ENCODE results near the gene TREML2.

DNA sequence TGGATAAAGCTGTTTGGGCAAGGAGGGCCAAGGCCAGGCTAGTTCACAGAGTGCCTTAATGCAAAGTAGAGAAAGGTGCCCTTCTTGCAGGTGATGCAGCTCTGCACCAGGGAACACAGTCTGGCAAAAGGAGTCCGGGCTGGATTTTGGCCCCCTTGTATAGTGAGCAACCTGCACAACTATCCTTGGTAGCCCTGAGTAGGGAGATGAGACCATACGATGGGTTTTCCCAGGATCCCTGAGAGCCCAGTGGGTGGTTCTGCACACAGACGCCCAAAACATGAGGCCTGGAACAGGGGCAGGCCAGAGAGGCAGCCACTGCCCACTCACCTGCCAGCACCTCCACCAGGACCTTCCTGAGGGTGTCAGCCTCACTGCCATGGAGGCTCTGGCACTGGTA lies 40.0 kb downstream of the TREML2 start:
- no peak for TF ChIP-seq EZH2 (optimal IDR thresholded peaks at IDR 0.05; ENCODE audit: low read depth, low read length)
- TF ChIP-seq, protein P1, sequence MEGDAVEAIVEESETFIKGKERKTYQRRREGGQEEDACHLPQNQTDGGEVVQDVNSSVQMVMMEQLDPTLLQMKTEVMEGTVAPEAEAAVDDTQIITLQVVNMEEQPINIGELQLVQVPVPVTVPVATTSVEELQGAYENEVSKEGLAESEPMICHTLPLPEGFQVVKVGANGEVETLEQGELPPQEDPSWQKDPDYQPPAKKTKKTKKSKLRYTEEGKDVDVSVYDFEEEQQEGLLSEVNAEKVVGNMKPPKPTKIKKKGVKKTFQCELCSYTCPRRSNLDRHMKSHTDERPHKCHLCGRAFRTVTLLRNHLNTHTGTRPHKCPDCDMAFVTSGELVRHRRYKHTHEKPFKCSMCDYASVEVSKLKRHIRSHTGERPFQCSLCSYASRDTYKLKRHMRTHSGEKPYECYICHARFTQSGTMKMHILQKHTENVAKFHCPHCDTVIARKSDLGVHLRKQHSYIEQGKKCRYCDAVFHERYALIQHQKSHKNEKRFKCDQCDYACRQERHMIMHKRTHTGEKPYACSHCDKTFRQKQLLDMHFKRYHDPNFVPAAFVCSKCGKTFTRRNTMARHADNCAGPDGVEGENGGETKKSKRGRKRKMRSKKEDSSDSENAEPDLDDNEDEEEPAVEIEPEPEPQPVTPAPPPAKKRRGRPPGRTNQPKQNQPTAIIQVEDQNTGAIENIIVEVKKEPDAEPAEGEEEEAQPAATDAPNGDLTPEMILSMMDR (IDR thresholded peaks at IDR 0.05; ENCODE audit: low read length), result no peak

All from MM.1S (cell line).